Mononuclear cell (primary cell): ENCODE measurements around the gene C8A. TPM values are rescaled to one million over a fixed set of nuclear protein-coding genes. Genes with fewer than 3 reads are reported as not detected.

ENCODE experiments used
- H3K27me3 ChIP-seq: 2 replicates; pipeline ENCODE4 v1.6.0; 2011; ENCODE audit warnings: low read length, control low read depth; ENCODE audit not compliant: insufficient read depth
- H3K4me1 ChIP-seq: 2 replicates; pipeline ENCODE4 v1.5.1; 2011; ENCODE audit warnings: mild to moderate bottlenecking, low read length, control low read depth; ENCODE audit not compliant: insufficient read depth
- H3K4me3 ChIP-seq: 2 replicates; pipeline ENCODE4 v1.5.1; 2011; ENCODE audit warnings: mild to moderate bottlenecking, low read length, moderate library complexity
- H3K9me3 ChIP-seq: 2 replicates; pipeline ENCODE4 v1.5.1; 2011; ENCODE audit warnings: low read depth, mild to moderate bottlenecking, control low read depth, low read length
- total RNA-seq: library from RNA; depleted of rRNA; stranded (reverse); fragments of >200 nt; gene quantifications from one replicate; pipeline ENCODE4 v1.2.3, GENCODE V29; 2012

C8A gene
- total RNA-seq, 1 donor: not detected

DNA sequence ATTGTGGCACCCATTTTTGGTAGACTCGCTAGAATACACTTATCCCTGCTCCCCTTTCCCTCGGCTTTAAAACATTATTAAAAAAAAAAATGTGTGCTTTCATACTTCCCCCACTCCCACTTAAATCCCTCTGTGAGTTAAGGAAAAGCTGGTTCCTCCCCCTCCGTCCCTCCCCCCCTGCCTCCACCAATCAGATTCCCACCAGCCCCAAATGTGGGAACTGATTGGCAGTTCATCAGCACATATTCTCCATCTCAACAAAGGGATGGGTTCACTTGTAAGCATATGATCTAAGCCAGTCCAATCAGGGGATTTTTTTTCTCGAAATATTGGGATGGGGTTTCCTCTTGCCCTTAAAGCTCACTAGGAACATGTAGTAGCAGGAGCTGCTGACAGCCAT lies 24.5 kb upstream of the C8A start:
- no peaks in the 10 kb centered on the region for H3K4me1 ChIP-seq
- H3K27me3 ChIP-seq: no peaks in the 10 kb centered on the region
- H3K4me3 ChIP-seq: no peak overlapping the region
- no peaks in the 10 kb centered on the region for H3K9me3 ChIP-seq

DNA sequence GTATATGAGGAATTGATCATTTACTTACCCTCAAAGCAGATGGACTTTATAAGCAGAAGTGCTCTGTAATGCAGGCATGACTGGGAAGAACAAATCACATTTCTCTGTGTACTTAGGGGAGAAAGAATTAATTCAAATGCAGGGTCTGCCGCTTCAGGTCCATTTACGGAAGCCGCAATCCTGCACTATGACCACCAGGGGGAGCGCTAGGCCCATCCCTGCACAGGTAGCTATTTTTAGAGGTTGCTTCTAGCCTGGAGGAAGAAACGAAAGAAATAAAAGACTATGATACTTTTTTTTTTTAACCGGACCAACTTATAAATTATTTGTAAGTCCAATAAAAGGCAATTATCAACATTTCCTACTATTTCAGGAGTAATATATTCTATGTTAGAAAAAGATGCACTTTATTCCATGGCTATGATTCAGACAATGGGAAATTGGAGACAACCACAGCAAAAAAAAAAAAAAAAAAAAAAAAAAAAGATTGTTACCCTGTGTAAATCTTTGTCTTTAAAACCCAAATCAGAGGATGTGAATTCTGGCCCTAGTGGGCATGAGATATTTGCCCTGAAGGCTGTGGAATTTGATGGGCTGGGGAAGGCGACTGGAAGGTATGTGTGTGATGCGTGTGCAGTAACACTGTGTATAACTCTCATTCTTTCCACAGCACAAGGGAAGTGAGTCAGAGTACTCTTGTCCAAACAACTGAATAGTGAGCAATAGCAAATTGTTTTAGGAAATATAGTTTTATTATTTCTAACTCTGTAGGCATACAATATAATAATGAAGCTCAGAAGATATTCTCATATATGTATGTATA lies 22.5 kb upstream of the C8A start:
- no peaks in the 10 kb centered on the region for H3K4me1 ChIP-seq
- no peaks in the 10 kb centered on the region for H3K9me3 ChIP-seq
- no peaks in the 10 kb centered on the region for H3K27me3 ChIP-seq
- no peak overlapping the region for H3K4me3 ChIP-seq

DNA sequence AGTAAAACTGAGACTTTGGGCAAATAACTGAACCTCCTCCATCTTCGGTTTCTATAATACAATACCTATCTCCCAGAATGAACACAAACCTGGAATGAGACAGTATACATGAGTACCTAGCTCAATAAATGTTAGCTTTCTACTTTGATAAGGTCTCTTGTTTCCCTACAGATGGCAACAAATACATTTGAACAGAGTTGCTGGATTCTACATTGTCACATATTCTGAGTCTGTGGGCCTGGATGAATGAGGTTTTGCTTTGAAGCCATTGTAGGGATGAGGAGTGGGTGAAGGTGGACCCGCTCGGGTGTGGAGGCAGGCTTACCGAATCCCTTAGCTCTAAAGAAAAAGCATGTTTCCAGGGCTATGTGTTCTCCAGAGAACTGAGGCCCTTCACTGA lies 21.5 kb upstream of the C8A start:
- Histone ChIP-seq H3K9me3 (no peaks in the 10 kb centered on the region), H3K4me1 (no peaks in the 10 kb centered on the region), H3K27me3 (no peaks in the 10 kb centered on the region), H3K4me3 (no peak overlapping the region)

DNA sequence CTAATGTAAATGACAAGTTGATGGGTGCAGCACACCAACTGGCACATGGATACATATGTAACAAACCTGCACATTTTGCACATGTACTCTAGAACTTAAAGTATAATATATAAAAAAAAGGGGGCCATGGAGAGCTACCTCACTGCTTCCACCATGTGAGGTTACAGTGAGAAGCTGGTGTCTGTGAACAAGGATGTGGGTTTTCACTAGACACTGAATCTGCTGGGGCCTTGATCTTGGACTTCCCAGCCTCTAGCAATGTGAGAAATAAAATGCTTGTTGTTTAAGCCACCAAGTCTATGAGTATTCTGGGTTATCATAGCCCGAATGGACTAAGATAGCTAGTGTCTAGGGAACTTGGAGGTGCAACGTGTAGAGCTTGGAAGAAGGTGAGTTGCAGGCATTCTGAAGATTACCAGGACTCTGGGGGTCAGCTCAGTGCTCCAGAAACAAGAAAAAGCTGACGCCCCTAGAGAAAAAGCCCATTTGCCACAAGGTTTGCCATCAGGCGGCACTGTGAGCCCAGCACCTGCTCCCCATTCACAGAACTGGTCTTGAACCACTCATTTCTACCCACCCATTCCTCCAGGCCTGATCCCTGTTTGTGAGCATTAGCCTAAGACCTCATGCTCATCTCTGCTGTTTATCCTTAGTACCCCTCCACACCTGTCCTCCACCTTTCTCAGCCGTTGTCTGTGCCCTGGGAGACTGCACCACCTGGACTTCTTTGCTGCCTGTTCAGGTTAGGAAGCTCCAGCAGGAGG lies 20.3 kb upstream of the C8A start:
- Histone ChIP-seq H3K4me1 (no peaks in the 10 kb centered on the region), H3K9me3 (no peaks in the 10 kb centered on the region), H3K27me3 (no peaks in the 10 kb centered on the region), H3K4me3 (no peak overlapping the region)

DNA sequence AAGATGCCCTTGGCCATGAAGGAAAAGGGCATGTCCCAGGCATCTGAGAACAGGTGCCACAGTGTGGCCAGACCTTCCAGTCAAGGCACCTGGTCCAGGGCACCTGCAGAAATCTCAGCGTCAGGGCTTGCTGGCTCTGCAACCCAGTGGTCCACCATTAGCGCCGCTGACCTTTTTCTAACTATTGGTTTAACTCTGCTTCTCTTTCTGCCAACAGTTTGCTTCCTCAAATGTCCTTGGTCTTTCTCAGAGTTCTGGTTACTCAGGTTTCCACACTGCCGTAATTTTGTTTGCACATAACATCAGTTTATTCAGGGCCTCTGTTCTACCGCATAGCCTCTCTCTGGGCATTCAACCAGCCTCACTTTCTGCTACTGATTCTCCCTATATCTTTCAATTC lies 18.9 kb upstream of the C8A start:
- no peaks in the 10 kb centered on the region for H3K27me3 ChIP-seq
- H3K4me3 ChIP-seq: no peak overlapping the region
- H3K9me3 ChIP-seq: no peaks in the 10 kb centered on the region
- H3K4me1 ChIP-seq: no peaks in the 10 kb centered on the region

DNA sequence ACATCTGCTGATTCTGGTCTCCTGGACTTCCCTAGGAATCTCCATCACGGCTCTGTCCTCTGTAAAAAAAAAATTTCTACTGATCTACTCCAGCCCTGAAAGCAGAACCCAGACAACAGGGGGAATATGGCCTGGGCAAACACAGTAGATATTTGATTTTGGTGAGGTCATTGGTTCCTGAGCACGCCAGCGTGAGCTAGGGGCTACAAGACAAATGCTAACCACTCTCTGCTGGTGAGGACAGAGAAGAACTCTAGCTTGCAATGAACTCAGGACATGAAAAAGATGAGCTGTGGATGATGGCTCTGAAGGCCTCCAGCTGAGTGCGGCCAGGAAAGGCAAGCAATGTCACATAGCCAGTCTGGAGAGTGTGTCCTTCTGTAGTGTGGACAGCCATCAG lies 18.2 kb upstream of the C8A start:
- no peaks in the 10 kb centered on the region for H3K9me3 ChIP-seq
- no peaks in the 10 kb centered on the region for H3K27me3 ChIP-seq

DNA sequence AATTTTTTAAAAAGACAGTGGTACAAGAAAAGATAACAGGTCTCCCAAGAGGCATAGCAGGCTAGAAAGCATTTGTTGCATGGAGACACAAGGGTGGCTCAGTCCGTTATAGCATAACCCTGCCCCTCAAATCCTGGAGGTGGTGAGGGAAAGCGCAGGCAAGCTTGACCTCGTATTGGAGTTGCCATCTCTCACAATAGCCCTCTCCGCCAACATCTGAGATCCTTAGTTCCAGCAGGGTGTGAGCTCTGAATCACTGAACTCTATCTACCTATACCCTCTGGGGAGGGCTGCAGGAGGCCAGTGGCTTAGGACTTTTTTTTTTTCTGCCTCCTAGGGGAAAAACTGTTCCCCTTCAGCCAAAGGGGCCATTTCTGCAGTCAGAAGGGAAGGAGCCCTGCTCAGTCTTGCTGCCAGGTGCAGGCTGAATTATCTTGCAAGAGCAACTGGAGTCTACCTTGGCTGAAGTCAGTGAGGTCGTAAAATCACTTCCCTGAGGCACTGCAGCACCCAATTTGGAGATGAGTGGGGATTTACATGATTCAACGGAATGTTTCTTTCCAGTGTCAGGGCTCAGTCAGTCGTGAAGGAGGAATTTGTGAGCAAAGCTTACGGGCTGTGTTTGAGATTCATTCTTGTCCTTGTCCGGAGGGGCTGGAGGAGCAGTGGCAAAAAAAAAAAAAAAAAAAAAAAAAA lies 17.2 kb upstream of the C8A start:
- Histone ChIP-seq H3K27me3 (no peaks in the 10 kb centered on the region), H3K4me1 (no peaks in the 10 kb centered on the region), H3K4me3 (no peak overlapping the region), H3K9me3 (no peaks in the 10 kb centered on the region)

More for the DNA sequence above, 18.2 kb upstream of the C8A start:
- H3K4me1 ChIP-seq: no peaks in the 10 kb centered on the region
- H3K4me3 ChIP-seq: no peak overlapping the region

DNA sequence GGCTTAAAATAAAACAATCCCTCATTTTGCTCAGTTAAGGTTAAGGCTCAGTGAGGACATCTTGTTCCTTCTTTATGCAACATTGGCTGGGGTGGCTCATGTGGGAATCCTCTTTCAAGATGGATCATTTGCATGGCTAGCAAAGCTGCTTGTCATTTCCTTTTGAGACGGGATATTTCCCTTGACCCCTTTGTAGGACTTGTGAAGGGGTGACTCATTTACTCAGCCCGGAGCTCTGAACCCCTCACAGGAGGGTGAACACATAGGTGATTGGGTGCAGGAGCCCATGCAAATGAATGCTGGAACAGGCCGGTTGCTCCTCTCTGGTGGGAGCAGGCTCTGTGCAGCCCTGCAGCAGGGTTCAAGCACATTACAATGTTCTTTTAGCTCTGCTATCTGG lies 15.8 kb upstream of the C8A start:
- Histone ChIP-seq H3K4me3 (no peak overlapping the region), H3K27me3 (no peaks in the 10 kb centered on the region), H3K4me1 (no peaks in the 10 kb centered on the region), H3K9me3 (no peaks in the 10 kb centered on the region)

DNA sequence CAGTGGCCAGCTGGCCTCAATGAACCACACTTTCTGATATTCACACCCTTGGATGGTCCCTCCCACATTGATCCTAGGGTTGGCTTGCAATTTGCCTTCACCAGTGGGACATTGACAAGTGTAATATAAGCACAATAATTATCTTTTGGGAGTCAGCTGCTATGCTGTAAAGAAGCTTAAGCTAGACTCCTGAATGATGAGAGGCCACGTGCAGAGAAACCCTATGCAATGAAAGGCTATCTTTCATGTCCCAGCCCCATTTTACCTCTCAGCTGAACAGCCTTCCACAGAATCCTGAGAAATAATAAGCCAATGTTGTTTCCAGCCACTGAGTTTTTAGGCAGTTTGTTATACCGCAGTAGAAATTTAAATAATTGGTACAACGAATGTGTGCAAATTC lies 11.1 kb upstream of the C8A start:
- no peaks in the 10 kb centered on the region for H3K9me3 ChIP-seq
- no peaks in the 10 kb centered on the region for H3K4me1 ChIP-seq
- no peaks in the 10 kb centered on the region for H3K27me3 ChIP-seq
- H3K4me3 ChIP-seq: no peak overlapping the region

DNA sequence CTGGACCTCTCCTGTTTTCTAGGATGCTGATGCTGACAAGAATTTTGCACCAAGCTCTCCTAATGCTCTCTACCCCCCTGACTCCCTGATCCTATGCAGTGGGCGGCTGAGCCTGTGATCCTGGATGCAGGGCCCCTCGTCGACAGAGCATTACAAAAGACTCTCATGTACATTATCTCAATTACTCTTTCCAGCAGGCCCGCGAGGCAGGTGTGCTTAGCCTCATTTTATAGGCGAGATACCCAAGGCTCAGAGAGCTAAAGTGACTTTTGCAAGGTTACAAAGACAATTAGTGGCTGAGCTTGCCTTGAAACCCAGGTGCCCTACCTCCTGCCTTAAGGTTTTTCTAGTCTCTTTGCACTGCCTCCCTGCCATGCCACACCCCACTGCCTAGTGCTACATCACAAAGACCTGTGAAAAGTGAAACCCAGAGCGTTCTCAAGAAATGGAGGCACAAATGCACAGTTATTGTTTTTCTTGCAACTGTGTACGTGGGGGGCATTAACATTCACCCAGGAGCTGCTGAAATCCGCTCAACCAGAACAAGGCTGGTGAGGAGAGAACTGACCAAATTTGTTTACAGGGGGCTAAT lies 10.0 kb upstream of the C8A start:
- Histone ChIP-seq H3K4me3 (no peak overlapping the region), H3K4me1 (no peaks in the 10 kb centered on the region), H3K27me3 (no peaks in the 10 kb centered on the region), H3K9me3 (no peaks in the 10 kb centered on the region)

DNA sequence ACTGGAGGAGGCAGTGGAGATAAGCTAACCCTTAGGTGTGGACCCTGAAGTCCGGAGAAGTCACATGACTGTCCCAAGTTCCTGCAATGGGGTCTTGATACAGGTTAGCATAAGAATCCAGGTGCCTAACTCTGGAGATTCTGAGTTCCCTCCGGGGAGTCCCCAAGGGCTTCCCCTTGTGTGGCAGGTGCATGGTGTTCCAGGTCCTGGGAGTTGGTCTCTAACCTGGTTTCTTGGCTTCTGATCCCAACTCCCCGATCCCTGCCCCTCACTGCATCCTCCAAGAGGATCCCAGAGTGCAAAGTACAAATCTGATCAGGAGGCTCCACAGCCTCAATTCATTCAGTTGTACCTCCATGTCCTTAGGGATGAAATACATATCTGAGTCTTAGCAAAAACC lies 9.3 kb upstream of the C8A start:
- Histone ChIP-seq H3K9me3 (no peaks in the 10 kb centered on the region), H3K4me1 (no peaks in the 10 kb centered on the region), H3K27me3 (no peaks in the 10 kb centered on the region), H3K4me3 (no peak overlapping the region)

DNA sequence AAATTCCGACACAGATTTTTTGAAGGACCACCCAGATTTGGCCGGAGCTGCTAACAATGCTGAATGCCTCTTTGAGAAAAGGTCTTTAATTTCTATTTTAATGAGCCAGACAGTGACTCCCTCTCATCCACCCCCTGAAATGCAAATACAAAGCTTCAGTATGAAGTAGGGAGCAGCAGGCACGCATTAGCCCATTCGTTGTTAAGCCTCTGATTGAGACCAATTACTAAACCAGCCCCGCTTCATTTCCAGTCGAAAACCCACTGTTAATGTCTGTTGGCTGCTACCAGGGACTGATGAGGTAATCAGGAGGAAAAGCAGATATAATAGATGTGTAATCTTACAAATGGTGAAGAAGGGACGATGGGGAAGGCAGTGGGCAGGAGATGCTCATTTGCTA lies 4.8 kb upstream of the C8A start:
- Histone ChIP-seq H3K4me1 (no peaks in the 10 kb centered on the region), H3K9me3 (no peaks in the 10 kb centered on the region), H3K27me3 (no peaks in the 10 kb centered on the region), H3K4me3 (no peak overlapping the region)

DNA sequence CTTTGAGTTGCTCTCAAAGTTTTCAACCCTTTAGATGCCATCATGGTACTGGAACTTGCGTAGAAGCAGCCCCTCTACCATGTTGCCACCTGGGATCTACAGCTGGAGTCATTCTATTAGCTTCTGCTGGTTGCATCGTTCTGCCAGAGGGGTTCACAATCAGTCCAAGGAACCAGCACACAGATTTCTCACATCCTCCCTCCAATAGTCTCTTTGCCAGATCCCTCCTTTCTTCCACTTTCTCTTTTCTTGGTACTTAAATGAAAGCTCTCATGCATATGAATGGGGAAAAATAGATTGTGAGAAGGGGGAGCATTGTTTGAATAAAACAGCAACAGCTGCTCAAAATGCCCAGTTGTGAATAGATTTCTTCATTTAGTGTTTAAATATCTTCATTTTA lies 4.2 kb upstream of the C8A start:
- Histone ChIP-seq H3K4me1 (no peaks in the 10 kb centered on the region), H3K4me3 (no peak overlapping the region), H3K27me3 (no peaks in the 10 kb centered on the region), H3K9me3 (no peaks in the 10 kb centered on the region)

DNA sequence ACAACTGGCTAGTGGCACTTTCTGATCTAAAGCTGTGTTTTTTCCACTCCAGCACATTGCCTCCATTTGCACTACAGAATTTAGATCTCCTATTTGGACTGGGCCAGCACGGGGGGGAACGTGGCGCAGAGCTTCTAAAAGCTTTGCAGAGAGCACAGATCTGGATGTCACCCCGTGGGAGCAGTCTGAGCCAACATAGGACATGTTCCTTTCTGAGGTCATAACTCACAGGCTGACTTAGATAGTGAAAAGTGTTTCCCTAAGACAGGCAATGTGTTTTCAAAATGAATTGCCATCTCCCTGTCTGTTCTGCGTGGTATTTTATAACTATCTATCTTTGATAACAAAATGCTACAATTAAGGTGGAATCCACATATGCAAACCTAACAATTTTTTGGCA lies 3.7 kb upstream of the C8A start:
- no peak overlapping the region for H3K4me3 ChIP-seq
- no peaks in the 10 kb centered on the region for H3K27me3 ChIP-seq
- no peaks in the 10 kb centered on the region for H3K4me1 ChIP-seq
- no peaks in the 10 kb centered on the region for H3K9me3 ChIP-seq

DNA sequence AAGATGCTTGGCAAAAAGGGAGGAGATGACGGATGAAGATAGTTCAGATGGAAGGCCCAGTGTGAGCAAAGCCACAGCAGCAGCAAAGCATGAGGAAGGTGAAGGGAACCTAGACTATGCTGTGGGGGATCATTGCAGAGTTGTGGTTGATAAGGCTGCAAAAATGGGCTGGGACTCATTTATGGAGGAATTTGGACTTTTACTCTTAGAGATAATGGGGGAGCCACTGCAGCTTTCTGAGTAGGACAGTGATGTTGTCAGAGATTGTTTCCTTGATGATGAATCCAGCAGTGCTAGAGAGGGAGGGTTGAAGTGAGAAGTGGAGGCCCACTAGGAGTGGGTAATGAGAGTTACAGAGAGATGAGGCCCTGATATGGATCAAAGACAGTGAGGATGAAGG lies 2.1 kb upstream of the C8A start:
- no peaks in the 10 kb centered on the region for H3K4me1 ChIP-seq
- H3K9me3 ChIP-seq: no peaks in the 10 kb centered on the region
- H3K4me3 ChIP-seq: no peak overlapping the region
- no peaks in the 10 kb centered on the region for H3K27me3 ChIP-seq
